Measurements from ENCODE around the gene SLC9A3. TPM values are rescaled to one million over a fixed set of nuclear protein-coding genes. Genes with fewer than 3 reads are reported as not detected.
A peak's percentile ranks its signal among the peaks of the same experiment; 100 is the strongest.
"Not testable (repeated sequence)": the region's sequence is repeated elsewhere in the genome, so short reads cannot be mapped to it uniquely, and the experiment has no call there.

The SLC9A3 gene
- total and polyA plus RNA-seq, 4 donors = 2.3 to 7.2 (median 4.3) TPM

DNA sequence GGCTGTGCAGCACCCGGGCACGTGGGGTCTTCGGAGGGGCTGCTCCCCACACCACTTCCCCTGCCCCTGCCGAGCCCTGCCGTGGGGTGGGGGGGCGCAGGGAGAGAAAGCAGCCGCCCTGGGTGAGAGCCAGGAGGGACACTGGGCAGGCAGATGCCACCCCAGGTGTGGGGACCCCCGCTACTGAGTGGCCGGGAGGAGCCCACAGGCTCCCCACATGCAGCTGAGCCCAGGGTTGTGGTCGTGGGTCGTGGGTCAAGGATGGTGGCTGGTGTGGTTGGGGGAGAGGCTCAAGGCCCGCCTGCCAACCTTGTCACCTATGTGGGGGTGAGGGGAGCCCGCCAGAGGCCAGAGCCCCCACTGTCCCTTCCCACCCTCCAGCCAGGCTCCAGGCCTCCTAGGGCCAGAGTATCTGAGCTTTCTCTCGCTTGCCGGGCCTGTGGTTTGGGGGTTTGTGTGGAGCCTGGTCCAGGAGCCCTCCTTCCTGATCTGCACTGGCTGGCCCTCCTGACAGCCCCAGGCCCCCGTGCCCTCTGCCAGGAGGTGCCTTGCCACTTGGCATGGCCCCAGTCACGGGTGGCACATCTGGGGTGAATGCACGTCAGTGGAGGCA, 45.8 kb downstream of the SLC9A3 start:
- Histone ChIP-seq H3K4me3 (ENCODE audit: low read depth, low read length) (no peak overlapping the region), H3K36me3 (ENCODE audit: control insufficient read depth, insufficient read depth, low read length) (peaks cover 51% of the 10 kb centered on the region), H3K27ac (ENCODE audit: low read depth, low read length) (no peak overlapping the region), H3K27me3 (ENCODE audit: control insufficient read depth, insufficient read depth, low read length) (peaks cover 18% of the 10 kb centered on the region), H3K4me1 (ENCODE audit: control insufficient read depth, insufficient read depth, low read length) (peaks cover 26% of the 10 kb centered on the region), H3K9me3 (ENCODE audit: control insufficient read depth, insufficient read depth, low read length) (no peaks in the 10 kb centered on the region)
- 80% methylated on average over 9 of the region's 18 CpGs for WGBS (ENCODE audit: insufficient coverage)
- no peak for DNase-seq (ENCODE audit: low read depth in 4 of 6, low spot score in 6 of 6)

- Histone ChIP-seq H3K36me3 (ENCODE audit: control insufficient read depth, insufficient read depth, low read length) (peaks cover 51% of the 10 kb centered on the region), H3K27ac (ENCODE audit: low read depth, low read length) (no peak overlapping the region), H3K4me3 (ENCODE audit: low read depth, low read length) (no peak overlapping the region), H3K27me3 (ENCODE audit: control insufficient read depth, insufficient read depth, low read length) (peaks cover 18% of the 10 kb centered on the region), H3K4me1 (ENCODE audit: control insufficient read depth, insufficient read depth, low read length) (peaks cover 26% of the 10 kb centered on the region), H3K9me3 (ENCODE audit: control insufficient read depth, insufficient read depth, low read length) (no peaks in the 10 kb centered on the region)
- WGBS (ENCODE audit: insufficient coverage) = 91% methylated on average over 12 of the region's 13 CpGs
- DNase-seq (ENCODE audit: low read depth in 4 of 6, low spot score in 6 of 6) = no peak
These were observed 46.4 kb downstream of the SLC9A3 start for GRCh38 chr5:477871-478270.

DNA sequence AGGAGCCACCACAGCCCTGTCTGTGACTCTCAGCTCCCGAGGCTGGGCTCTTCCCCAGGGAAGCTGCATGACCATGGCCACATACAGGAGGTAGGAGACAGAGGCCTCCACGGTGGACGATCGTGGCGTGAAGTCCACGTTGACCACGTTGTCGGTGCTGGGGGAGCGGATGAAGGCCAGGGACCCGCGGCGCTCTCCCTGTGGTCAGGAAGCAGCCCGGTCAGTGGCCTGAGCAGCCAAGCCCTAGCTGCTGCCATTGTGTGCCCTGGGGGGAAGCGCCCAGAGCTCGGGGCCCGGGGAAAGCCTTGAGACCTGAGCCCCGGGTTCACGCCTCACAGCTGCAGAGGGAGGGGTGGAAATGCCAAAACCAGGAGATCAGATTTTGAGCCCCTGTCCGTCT, 47.0 kb downstream of the SLC9A3 start:
- WGBS (ENCODE audit: insufficient coverage) = 83% methylated on average over 19 of the region's 19 CpGs
- H3K27me3 ChIP-seq (ENCODE audit: control insufficient read depth, insufficient read depth, low read length) = peaks cover 18% of the 10 kb centered on the region

DNA sequence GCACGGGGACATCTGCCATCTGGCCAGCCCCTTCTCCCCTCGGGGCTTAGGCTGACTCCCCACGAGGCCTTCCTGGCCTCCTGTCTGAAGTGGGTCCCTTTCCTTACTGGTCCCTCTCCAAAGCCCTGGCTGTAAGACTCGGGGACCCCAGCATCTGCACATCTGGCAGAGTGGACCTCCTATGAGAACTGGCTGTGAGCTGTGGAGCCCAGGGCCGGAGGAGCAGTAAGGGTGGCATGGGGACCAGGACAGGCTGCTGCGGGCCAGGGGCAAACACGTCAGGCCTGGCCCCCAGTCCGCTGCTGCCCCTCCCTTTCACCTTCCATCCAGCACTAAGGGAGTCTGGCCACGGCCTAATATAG, 47.5 kb downstream of the SLC9A3 start:
- no peak overlapping the region for H3K27ac ChIP-seq (ENCODE audit: low read depth, low read length)
- no peak for DNase-seq (ENCODE audit: low read depth in 4 of 6, low spot score in 6 of 6)
- H3K4me3 ChIP-seq (ENCODE audit: low read depth, low read length) = no peak overlapping the region
- 82% methylated on average over 7 of the region's 9 CpGs for WGBS (ENCODE audit: insufficient coverage)
- peaks cover 53% of the 10 kb centered on the region for H3K36me3 ChIP-seq (ENCODE audit: control insufficient read depth, insufficient read depth, low read length)
- H3K9me3 ChIP-seq (ENCODE audit: control insufficient read depth, insufficient read depth, low read length) = no peaks in the 10 kb centered on the region
- peaks cover 18% of the 10 kb centered on the region for H3K27me3 ChIP-seq (ENCODE audit: control insufficient read depth, insufficient read depth, low read length)
- H3K4me1 ChIP-seq (ENCODE audit: control insufficient read depth, insufficient read depth, low read length) = peaks cover 33% of the 10 kb centered on the region

More for the DNA sequence above, 47.0 kb downstream of the SLC9A3 start:
- Histone ChIP-seq H3K4me3 (ENCODE audit: low read depth, low read length) (no peak overlapping the region), H3K27ac (ENCODE audit: low read depth, low read length) (no peak overlapping the region), H3K4me1 (ENCODE audit: control insufficient read depth, insufficient read depth, low read length) (peaks cover 29% of the 10 kb centered on the region), H3K9me3 (ENCODE audit: control insufficient read depth, insufficient read depth, low read length) (no peaks in the 10 kb centered on the region), H3K36me3 (ENCODE audit: control insufficient read depth, insufficient read depth, low read length) (peaks cover 51% of the 10 kb centered on the region)
- DNase-seq (ENCODE audit: low read depth in 4 of 6, low spot score in 6 of 6) = no peak

DNA sequence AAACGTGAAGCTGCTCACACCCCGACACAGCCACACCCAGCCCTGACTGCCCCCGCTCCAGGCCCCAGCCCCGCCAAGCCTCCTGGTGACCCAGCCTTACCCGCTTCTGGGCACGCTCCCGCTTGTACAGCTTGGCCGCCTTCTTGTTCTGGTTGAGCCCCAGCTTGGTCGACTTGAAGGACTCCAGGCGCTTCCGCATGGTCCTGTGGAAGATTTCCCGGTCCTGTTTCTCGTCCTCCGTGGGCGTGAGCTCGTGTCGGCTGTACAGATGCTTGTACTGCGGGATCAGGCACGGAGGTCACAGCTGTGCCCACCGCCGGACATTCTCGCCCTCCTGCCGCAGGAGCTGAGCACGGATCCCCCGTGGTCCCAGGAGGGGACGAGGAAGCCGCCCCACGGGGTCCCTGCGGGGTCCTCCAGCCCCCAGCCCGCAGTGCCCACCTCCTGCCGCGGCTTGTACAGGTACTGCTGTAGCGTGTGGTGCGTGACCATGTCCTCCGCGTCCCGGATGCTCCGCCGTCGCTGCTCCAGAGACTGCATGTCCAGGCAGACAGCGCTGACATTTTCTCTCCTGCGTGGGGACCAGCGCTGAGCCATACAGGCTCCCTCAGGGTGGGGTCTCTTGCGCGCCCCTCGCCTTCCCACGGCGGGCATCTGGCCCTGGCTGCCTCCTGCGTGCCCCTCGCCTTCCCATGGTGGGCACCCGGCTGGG, 48.0 kb downstream of the SLC9A3 start:
- no peak overlapping the region for H3K4me3 ChIP-seq (ENCODE audit: low read depth, low read length)
- WGBS (ENCODE audit: insufficient coverage) = 82% methylated on average over 46 of the region's 51 CpGs
- H3K27ac ChIP-seq (ENCODE audit: low read depth, low read length) = no peak overlapping the region
- H3K9me3 ChIP-seq (ENCODE audit: control insufficient read depth, insufficient read depth, low read length) = no peaks in the 10 kb centered on the region
- no peak for DNase-seq (ENCODE audit: low read depth in 4 of 6, low spot score in 6 of 6)
- peaks cover 39% of the 10 kb centered on the region for H3K4me1 ChIP-seq (ENCODE audit: control insufficient read depth, insufficient read depth, low read length)
- peaks cover 56% of the 10 kb centered on the region for H3K36me3 ChIP-seq (ENCODE audit: control insufficient read depth, insufficient read depth, low read length)
- H3K27me3 ChIP-seq (ENCODE audit: control insufficient read depth, insufficient read depth, low read length) = peaks cover 18% of the 10 kb centered on the region

GRCh38 chr5:475704-476101, 48.5 kb downstream of the SLC9A3 start:
- Histone ChIP-seq H3K4me3 (ENCODE audit: low read depth, low read length) (no peak overlapping the region), H3K27me3 (ENCODE audit: control insufficient read depth, insufficient read depth, low read length) (peaks cover 18% of the 10 kb centered on the region), H3K36me3 (ENCODE audit: control insufficient read depth, insufficient read depth, low read length) (peaks cover 62% of the 10 kb centered on the region), H3K9me3 (ENCODE audit: control insufficient read depth, insufficient read depth, low read length) (no peaks in the 10 kb centered on the region), H3K27ac (ENCODE audit: low read depth, low read length) (no peak overlapping the region), H3K4me1 (ENCODE audit: control insufficient read depth, insufficient read depth, low read length) (peaks cover 44% of the 10 kb centered on the region)
- 70% methylated on average over 8 of the region's 8 CpGs for WGBS (ENCODE audit: insufficient coverage)
- DNase-seq (ENCODE audit: low read depth in 4 of 6, low spot score in 6 of 6) = no peak

DNA sequence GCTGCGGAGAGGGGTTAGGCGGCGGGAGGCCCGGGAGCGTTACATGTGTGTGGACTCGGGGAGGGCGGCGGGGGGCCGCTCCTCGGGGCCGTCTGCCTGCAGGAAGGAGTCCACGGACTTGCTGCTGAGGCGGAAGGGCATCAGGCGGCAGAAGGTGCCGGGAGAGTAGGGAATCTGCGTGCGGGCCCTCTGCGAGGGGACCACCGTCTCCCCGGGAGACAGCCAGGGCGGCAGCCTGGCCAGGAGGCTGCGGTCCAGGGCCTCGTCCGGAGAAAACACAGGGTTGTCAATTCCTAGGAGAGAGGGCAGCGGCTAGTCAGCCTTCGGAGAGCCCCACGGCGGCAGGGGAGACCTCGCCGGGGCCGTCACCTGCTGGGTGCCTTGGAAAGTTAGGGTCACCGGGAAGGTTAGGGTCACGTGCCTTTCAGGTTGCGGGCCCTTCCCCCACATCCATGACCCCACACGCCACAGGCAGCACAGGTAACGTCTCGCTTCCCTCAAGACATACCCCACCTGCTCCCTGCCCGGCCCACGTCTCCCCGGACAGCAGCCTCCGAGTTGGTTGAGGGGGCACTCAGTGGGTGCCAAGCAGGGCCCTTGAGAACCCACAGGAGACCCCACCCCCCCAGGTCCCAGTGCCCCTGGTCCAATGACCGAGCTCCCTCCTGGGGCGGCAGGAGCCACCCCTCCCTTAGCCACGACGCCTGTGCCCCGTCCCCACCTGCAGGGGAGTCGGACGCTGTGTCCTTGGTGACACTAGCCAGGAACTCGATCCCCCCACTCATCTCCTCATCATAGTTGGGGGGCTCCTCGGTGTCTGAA, 49.2 kb downstream of the SLC9A3 start:
- H3K27me3 ChIP-seq (ENCODE audit: control insufficient read depth, insufficient read depth, low read length) = peaks cover 18% of the 10 kb centered on the region
- H3K36me3 ChIP-seq (ENCODE audit: control insufficient read depth, insufficient read depth, low read length) = peaks cover 61% of the 10 kb centered on the region
- H3K27ac ChIP-seq (ENCODE audit: low read depth, low read length) = no peak overlapping the region
- no peaks in the 10 kb centered on the region for H3K9me3 ChIP-seq (ENCODE audit: control insufficient read depth, insufficient read depth, low read length)
- 10% methylated on average over 39 of the region's 50 CpGs for WGBS (ENCODE audit: insufficient coverage)
- peak in 1 of 6 donors; percentile 30 for DNase-seq (ENCODE audit: low read depth in 4 of 6, low spot score in 6 of 6)
- H3K4me3 ChIP-seq (ENCODE audit: low read depth, low read length) = peak overlapping the region; percentile 18
- H3K4me1 ChIP-seq (ENCODE audit: control insufficient read depth, insufficient read depth, low read length) = peaks cover 45% of the 10 kb centered on the region

DNA sequence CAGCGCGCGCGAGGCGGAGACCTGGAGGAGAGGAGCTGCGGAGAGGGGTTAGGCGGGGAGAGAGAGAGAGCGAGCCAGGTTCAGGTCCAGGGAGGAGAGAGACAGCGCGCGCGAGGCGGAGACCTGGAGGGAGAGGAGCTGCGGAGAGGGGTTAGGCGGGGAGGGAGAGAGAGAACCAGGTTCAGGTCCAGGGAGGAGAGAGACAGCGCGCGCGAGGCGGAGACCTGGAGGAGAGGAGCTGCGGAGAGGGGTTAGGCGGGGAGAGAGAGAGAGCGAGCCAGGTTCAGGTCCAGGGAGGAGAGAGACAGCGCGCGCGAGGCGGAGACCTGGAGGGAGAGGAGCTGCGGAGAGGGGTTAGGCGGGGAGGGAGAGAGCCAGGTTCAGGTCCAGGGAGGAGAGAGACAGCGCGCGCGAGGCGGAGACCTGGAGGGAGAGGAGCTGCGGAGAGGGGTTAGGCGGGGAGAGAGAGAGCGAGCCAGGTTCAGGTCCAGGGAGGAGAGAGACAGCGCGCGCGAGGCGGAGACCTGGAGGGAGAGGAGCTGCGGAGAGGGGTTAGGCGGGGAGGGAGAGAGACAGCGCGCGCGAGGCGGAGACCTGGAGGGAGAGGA, 49.9 kb downstream of the SLC9A3 start:
- peak in 1 of 6 donors; percentile 13 for DNase-seq (ENCODE audit: low read depth in 4 of 6, low spot score in 6 of 6)
- not testable (repeated sequence) for H3K9me3 ChIP-seq (ENCODE audit: control insufficient read depth, insufficient read depth, low read length); H3K27ac ChIP-seq (ENCODE audit: low read depth, low read length)
- Histone ChIP-seq H3K36me3 (ENCODE audit: control insufficient read depth, insufficient read depth, low read length) (peaks cover 61% of the 10 kb centered on the region), H3K4me1 (ENCODE audit: control insufficient read depth, insufficient read depth, low read length) (peaks cover 45% of the 10 kb centered on the region), H3K4me3 (ENCODE audit: low read depth, low read length) (peak overlapping the region; percentile 63), H3K27me3 (ENCODE audit: control insufficient read depth, insufficient read depth, low read length) (peaks cover 18% of the 10 kb centered on the region)
- WGBS (ENCODE audit: insufficient coverage) = 0% methylated on average over 13 of the region's 50 CpGs

- under 1% methylated on average over 44 of the region's 44 CpGs for WGBS (ENCODE audit: insufficient coverage)
- peak in 3 of 6 donors; percentile 6 to 73 (median 54) for DNase-seq (ENCODE audit: low read depth in 4 of 6, low spot score in 6 of 6)
- no peaks in the 10 kb centered on the region for H3K9me3 ChIP-seq (ENCODE audit: control insufficient read depth, insufficient read depth, low read length)
- peaks cover 61% of the 10 kb centered on the region for H3K36me3 ChIP-seq (ENCODE audit: control insufficient read depth, insufficient read depth, low read length)
- H3K4me1 ChIP-seq (ENCODE audit: control insufficient read depth, insufficient read depth, low read length) = peaks cover 45% of the 10 kb centered on the region
- peak overlapping the region; percentile 63 for H3K4me3 ChIP-seq (ENCODE audit: low read depth, low read length)
- peaks cover 18% of the 10 kb centered on the region for H3K27me3 ChIP-seq (ENCODE audit: control insufficient read depth, insufficient read depth, low read length)
- H3K27ac ChIP-seq (ENCODE audit: low read depth, low read length) = no peak overlapping the region
These were observed 50.6 kb downstream of the SLC9A3 start for GRCh38 chr5:473551-474192.

Measured in spinal cord (tissue), 10 donors.